GM12892 (cell line): ENCODE measurements around the gene GCLC. TPM values are rescaled to one million over a fixed set of nuclear protein-coding genes. Genes with fewer than 3 reads are reported as not detected.

Experiments
- DNase-seq: peaks from one replicate; pipeline ENCODE4 v3.0.0; 2011; ENCODE audit not compliant: insufficient read length
- FAIRE-seq: peaks from 2 replicates; lab custom pipeline; 2011; peaks lifted over from hg19 to GRCh38; lab: Jason Lieb, UNC
- POLR2A ChIP-seq: IDR thresholded peaks from 2 replicates; pipeline ENCODE4 v1.6.1; 2011; ENCODE audit warnings: low read depth, low read length, control low read depth
- POLR2AphosphoS5 ChIP-seq: IDR thresholded peaks from 2 replicates; pipeline ENCODE4 v1.6.1; 2011; ENCODE audit warnings: low read depth, low read length, control low read depth
- TAF1 ChIP-seq: IDR thresholded peaks from 2 replicates; pipeline ENCODE4 v1.6.1; 2011; ENCODE audit warnings: low read depth, mild to moderate bottlenecking, control low read depth, low read length, borderline replicate concordance
- polyA plus RNA-seq: library from polyadenylated mRNA; unstranded; fragments of >200 nt; gene quantifications from one replicate; pipeline ENCODE4 v1.2.1, GENCODE V29; 2012; ENCODE audit warnings: missing spikeins, inconsistent platforms; ENCODE audit not compliant: missing spikeins

Gene GCLC
- 5.8 TPM for polyA plus RNA-seq

GRCh38 chr6:53544470-53545308, at the start of gene GCLC:
Gene GCLC, minus strand, starts transcription at chr6:53545101. Its CDS starts 456 bp downstream, at chr6:53544645.
- TF ChIP-seq TAF1 (peak; percentile 60), POLR2A (peak; percentile 74), POLR2AphosphoS5 (peak; percentile 57)
- FAIRE-seq (peak; percentile 91), DNase-seq (peak; percentile 72)

DNA sequence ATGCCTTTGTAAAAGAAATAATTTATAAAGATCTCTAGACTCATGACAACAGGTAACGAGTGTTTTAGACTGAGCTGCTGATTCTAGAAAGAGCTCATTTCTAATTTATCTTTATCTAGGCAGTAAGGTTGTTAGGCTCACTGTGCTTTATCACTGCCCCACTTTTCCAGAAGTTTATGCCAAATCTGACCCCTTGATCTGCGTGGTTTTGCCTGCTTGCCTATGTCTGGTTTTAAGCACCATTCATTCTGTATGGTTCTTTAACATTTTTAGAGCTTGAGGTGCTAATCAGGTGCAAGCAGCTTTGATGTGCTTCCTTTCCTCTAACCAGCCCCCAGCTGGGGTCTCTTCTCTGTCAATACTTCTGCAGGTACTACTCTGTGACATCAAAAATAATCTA, 49.7 kb upstream of the GCLC start:
- DNase-seq = no peak
- FAIRE-seq = no peak
- TF ChIP-seq TAF1 (no peak), POLR2AphosphoS5 (no peak)

DNA sequence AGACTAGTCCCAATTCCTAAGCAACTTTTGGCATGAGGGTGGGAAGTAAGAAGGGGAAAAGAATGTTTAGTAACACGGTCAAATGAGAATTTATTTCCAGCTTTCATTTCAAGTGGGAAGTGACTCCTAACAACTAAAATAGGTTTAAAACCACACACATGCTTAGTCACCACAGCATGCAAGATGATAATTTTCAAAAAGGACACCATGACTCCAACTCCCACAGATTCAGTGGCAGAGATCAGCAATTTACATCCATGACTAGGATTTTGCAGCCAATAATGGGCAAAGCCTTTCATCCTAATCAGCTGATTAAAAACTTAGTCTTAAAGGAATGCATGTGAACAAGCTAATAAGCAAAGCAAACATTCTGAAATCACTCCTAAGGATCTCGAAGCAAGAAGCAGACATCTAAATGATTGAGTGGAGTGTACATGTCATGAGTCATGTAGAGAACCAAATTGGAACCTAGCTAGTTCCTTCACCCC, 48.1 kb upstream of the GCLC start:
- DNase-seq (no peak), FAIRE-seq (no peak)
- no peak for TF ChIP-seq TAF1
- no peak for TF ChIP-seq POLR2AphosphoS5
- TF ChIP-seq POLR2A = no peak

GRCh38 chr6:53591873-53592272, 47.0 kb upstream of the GCLC start:
- DNase-seq (no peak), FAIRE-seq (no peak)
- TF ChIP-seq TAF1 (no peak), POLR2AphosphoS5 (no peak), POLR2A (no peak)

DNA sequence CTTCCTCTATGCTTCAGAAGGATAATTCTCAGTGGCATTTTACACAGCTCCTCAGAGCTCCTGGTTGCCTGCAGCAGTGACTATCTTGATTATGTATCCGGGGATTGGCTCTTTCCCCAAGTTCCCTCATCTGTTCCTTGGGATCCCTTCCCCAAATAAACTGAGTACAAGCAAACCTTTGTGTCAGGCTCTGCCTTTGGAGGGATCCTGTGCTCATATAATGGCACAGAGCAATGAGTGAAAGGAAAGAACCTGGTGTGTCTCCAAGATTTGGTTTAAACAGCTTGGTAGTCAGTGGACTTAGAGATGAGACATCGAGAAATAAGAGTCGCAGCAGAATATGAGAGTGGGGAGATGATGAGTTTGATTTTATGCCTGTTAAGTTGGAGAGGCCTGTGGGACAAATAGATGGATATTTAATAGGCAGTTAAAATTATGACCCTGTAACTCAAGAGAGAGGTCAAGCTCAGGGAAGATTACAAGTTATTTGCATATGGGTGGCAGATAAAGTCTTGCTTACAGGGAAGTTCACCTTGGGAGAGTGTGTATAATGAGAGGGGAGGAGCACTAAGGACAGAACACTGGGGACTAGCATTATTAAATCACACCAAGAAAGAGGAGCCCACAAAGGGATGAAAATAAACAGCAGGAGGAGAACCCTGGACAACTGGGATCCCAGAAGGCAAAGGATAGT, 44.1 kb upstream of the GCLC start:
- DNase-seq = no peak
- no peak for FAIRE-seq
- no peak for TF ChIP-seq POLR2AphosphoS5
- no peak for TF ChIP-seq POLR2A
- TF ChIP-seq TAF1 = no peak

DNA sequence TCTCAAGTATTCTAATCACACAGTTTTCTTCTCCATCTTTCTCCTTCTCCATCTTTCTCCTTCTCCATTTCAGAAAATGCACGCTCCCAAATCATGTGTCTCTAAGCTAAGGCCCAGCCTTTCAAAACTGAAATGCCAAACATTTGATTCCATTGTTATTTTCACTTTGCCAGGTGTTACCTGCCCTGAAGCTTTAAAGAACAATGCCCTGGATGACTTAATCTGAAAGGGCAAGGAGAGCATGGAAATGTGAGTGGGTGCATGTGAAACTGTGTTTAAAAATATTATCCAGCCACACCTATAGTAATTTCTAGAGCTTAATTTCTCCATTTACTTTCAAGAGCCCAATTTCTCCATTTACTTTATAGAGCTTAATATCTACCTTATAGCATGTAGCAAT, 42.4 kb upstream of the GCLC start:
- no peak for FAIRE-seq
- no peak for DNase-seq
- TF ChIP-seq TAF1 (no peak), POLR2AphosphoS5 (no peak), POLR2A (no peak)

GRCh38 chr6:53585208-53585900, 40.5 kb upstream of the GCLC start:
- no peak for FAIRE-seq
- no peak for DNase-seq
- TF ChIP-seq TAF1 (no peak), POLR2A (no peak), POLR2AphosphoS5 (no peak)

DNA sequence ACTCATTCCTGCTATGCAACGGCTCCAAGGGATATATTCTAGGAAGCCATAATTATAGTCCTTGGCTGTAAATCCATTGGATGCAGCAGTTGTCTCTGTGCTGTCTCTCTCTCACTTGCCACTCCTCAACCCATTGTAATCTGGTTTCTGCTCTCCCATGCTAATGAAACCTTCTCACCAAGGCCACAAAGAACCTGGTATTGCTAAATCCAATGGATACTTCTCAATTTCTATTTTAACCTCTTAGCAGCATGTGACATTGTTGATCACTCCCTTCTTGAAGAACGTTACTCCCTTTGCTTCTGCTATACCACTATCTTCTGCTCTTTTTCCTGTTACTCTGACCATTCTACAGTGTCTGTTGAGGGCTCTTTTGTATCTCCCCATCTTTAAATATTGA, 39.8 kb upstream of the GCLC start:
- no peak for FAIRE-seq

GRCh38 chr6:53583451-53583850, 38.5 kb upstream of the GCLC start:
- TF ChIP-seq TAF1 (no peak), POLR2A (no peak), POLR2AphosphoS5 (no peak)
- FAIRE-seq (no peak), DNase-seq (no peak)

More for the DNA sequence above, 39.8 kb upstream of the GCLC start:
- no peak for DNase-seq
- no peak for TF ChIP-seq POLR2A
- no peak for TF ChIP-seq TAF1
- no peak for TF ChIP-seq POLR2AphosphoS5

DNA sequence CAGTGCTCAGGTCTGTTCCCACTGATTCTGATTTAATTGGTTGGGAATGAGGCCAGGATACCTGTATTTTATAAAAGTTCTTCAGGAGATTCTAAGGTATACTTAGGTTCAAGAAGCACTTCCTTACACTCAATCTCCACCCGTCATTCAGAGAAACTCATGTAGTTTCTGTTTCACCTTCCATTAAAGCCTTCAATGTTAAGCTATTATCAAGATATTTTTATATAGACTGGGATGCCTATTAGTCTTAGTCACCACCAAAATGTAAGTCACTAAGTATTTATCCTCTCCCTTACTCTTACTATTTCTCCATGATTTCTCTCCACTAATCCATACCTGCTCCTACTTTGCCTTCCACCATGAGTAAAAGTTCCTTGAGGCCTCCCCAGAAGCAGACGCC, 38.1 kb upstream of the GCLC start:
- TF ChIP-seq POLR2AphosphoS5 (no peak), POLR2A (no peak), TAF1 (no peak)
- FAIRE-seq (no peak), DNase-seq (no peak)

- DNase-seq = no peak
- FAIRE-seq = no peak
- no peak for TF ChIP-seq TAF1
- no peak for TF ChIP-seq POLR2A
- TF ChIP-seq POLR2AphosphoS5 = no peak
Measured at GRCh38 chr6:53581856-53582255, 37.0 kb upstream of the GCLC start.
